ENCODE results near the gene DRAM2. TPM values are rescaled to one million over a fixed set of nuclear protein-coding genes. Genes with fewer than 3 reads are reported as not detected.

Gene DRAM2
- total and polyA plus RNA-seq, 2 donors (not counting 1 experiment from before 2014, with no cell fraction given) = 75.8 to 107 TPM

- Histone ChIP-seq H3K79me2 (ENCODE audit: control insufficient read depth, insufficient read depth, low read length) (no peaks in the 10 kb centered on the region), H3K27ac (ENCODE audit: insufficient read depth, low read length) (no peak overlapping the region), H2AFZ (ENCODE audit: low read length) (no peak overlapping the region), H3K4me3 (replicated peaks in 1 of 4; ENCODE audit: control extremely low read depth in 1 of 4, insufficient read depth in 1 of 4, low read depth in 3 of 4, low read length in 4 of 4) (no peak overlapping the region), H3K9ac (ENCODE audit: insufficient read depth, low read length) (no peak overlapping the region), H3K4me1 (ENCODE audit: control insufficient read depth, extremely low read depth, insufficient read depth, low read length) (no peaks in the 10 kb centered on the region), H3K9me3 (ENCODE audit: control insufficient read depth, insufficient read depth, low read depth, low read length) (no peaks in the 10 kb centered on the region), H3K4me2 (ENCODE audit: extremely low read depth, insufficient read depth, low read length) (no peak overlapping the region), H3K27me3 (ENCODE audit: control insufficient read depth, insufficient read depth, low read length) (no peaks in the 10 kb centered on the region), H4K20me1 (ENCODE audit: control insufficient read depth, extremely low read depth, insufficient read depth, low read length) (no peaks in the 10 kb centered on the region), H3K36me3 (ENCODE audit: control insufficient read depth, insufficient read depth, low read length) (no peaks in the 10 kb centered on the region)
- no peak for TF ChIP-seq EZH2 (IDR thresholded peaks at IDR 0.05; ENCODE audit: low read length, missing control alignments)
- TF ChIP-seq, protein P1, sequence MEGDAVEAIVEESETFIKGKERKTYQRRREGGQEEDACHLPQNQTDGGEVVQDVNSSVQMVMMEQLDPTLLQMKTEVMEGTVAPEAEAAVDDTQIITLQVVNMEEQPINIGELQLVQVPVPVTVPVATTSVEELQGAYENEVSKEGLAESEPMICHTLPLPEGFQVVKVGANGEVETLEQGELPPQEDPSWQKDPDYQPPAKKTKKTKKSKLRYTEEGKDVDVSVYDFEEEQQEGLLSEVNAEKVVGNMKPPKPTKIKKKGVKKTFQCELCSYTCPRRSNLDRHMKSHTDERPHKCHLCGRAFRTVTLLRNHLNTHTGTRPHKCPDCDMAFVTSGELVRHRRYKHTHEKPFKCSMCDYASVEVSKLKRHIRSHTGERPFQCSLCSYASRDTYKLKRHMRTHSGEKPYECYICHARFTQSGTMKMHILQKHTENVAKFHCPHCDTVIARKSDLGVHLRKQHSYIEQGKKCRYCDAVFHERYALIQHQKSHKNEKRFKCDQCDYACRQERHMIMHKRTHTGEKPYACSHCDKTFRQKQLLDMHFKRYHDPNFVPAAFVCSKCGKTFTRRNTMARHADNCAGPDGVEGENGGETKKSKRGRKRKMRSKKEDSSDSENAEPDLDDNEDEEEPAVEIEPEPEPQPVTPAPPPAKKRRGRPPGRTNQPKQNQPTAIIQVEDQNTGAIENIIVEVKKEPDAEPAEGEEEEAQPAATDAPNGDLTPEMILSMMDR (conservative IDR thresholded peaks at IDR 0.05 in 1 of 2, IDR thresholded peaks at IDR 0.05 in 1 of 2; ENCODE audit: low read depth in 1 of 2, low read length in 2 of 2) = no peak
- no peak for DNase-seq (ENCODE audit: low read depth in 2 of 2)
Measured at GRCh38 chr1:111089638-111090037, 50.3 kb downstream of the DRAM2 start.

DNA sequence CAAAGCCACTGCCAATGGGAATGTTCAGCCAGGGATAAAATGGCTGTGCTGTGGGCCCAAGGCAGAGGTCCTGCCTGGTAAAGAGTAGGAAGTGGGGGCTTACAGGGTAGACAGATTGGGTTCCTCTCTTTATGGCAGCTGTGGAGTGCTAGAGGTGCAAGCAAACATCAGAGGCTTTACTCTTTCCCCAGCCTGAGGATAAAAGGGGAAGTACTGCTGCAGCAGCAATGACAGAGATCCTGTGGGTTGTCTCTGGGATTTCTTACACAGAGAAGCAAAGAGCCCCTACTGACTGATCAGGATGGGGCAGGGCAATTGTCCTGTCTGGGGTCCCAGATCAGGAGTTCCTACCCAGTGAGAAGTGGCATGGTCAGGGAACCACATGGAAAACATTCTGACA is 54.2 kb downstream of the DRAM2 start:
- H3K27me3 ChIP-seq (ENCODE audit: control insufficient read depth, insufficient read depth, low read length) = no peaks in the 10 kb centered on the region
- no peaks in the 10 kb centered on the region for H3K4me1 ChIP-seq (ENCODE audit: control insufficient read depth, extremely low read depth, insufficient read depth, low read length)
- no peak overlapping the region for H2AFZ ChIP-seq (ENCODE audit: low read length)
- no peak overlapping the region for H3K27ac ChIP-seq (ENCODE audit: insufficient read depth, low read length)
- no peak overlapping the region for H3K4me2 ChIP-seq (ENCODE audit: extremely low read depth, insufficient read depth, low read length)
- H3K9ac ChIP-seq (ENCODE audit: insufficient read depth, low read length) = no peak overlapping the region
- H3K4me3 ChIP-seq (replicated peaks in 1 of 4; ENCODE audit: control extremely low read depth in 1 of 4, insufficient read depth in 1 of 4, low read depth in 3 of 4, low read length in 4 of 4) = no peak overlapping the region
- no peaks in the 10 kb centered on the region for H3K36me3 ChIP-seq (ENCODE audit: control insufficient read depth, insufficient read depth, low read length)
- no peaks in the 10 kb centered on the region for H3K9me3 ChIP-seq (ENCODE audit: control insufficient read depth, insufficient read depth, low read depth, low read length)
- H4K20me1 ChIP-seq (ENCODE audit: control insufficient read depth, extremely low read depth, insufficient read depth, low read length) = no peaks in the 10 kb centered on the region
- TF ChIP-seq, protein P1 (conservative IDR thresholded peaks at IDR 0.05 in 1 of 2, IDR thresholded peaks at IDR 0.05 in 1 of 2; ENCODE audit: low read depth in 1 of 2, low read length in 2 of 2) = no peak
- TF ChIP-seq EZH2 (IDR thresholded peaks at IDR 0.05; ENCODE audit: low read length, missing control alignments) = no peak
- H3K79me2 ChIP-seq (ENCODE audit: control insufficient read depth, insufficient read depth, low read length) = no peaks in the 10 kb centered on the region
- DNase-seq (ENCODE audit: low read depth in 2 of 2) = no peak

DNA sequence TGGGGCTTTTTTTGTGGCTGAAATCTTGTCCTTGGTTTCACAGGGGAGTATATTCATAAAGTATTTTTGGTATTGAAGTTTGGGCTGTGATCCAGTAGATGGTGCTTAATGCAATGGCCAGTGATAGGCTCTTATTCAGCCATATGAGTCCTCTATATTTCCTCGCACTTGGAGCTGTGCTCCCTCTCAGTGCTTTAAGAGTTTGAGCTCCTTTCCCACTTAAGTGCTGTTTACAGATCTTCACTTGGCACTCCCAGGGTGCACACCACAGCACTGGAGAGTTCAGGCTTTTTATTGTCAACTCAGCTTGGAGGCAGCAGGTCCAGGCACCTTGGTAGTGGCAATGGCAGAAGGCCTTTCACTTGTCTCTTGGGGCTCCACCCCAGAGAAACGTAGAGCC is 54.9 kb downstream of the DRAM2 start:
- Histone ChIP-seq H3K36me3 (ENCODE audit: control insufficient read depth, insufficient read depth, low read length) (no peaks in the 10 kb centered on the region), H3K9me3 (ENCODE audit: control insufficient read depth, insufficient read depth, low read depth, low read length) (no peaks in the 10 kb centered on the region), H3K27ac (ENCODE audit: insufficient read depth, low read length) (no peak overlapping the region), H3K4me2 (ENCODE audit: extremely low read depth, insufficient read depth, low read length) (no peak overlapping the region), H3K4me3 (replicated peaks in 1 of 4; ENCODE audit: control extremely low read depth in 1 of 4, insufficient read depth in 1 of 4, low read depth in 3 of 4, low read length in 4 of 4) (no peak overlapping the region), H3K9ac (ENCODE audit: insufficient read depth, low read length) (no peak overlapping the region), H3K79me2 (ENCODE audit: control insufficient read depth, insufficient read depth, low read length) (no peaks in the 10 kb centered on the region), H3K27me3 (ENCODE audit: control insufficient read depth, insufficient read depth, low read length) (no peaks in the 10 kb centered on the region), H3K4me1 (ENCODE audit: control insufficient read depth, extremely low read depth, insufficient read depth, low read length) (no peaks in the 10 kb centered on the region), H2AFZ (ENCODE audit: low read length) (no peak overlapping the region), H4K20me1 (ENCODE audit: control insufficient read depth, extremely low read depth, insufficient read depth, low read length) (no peaks in the 10 kb centered on the region)
- TF ChIP-seq, protein P1 (conservative IDR thresholded peaks at IDR 0.05 in 1 of 2, IDR thresholded peaks at IDR 0.05 in 1 of 2; ENCODE audit: low read depth in 1 of 2, low read length in 2 of 2) = no peak
- no peak for TF ChIP-seq EZH2 (IDR thresholded peaks at IDR 0.05; ENCODE audit: low read length, missing control alignments)
- no peak for DNase-seq (ENCODE audit: low read depth in 2 of 2)

Measured in fibroblast of lung (primary cell).